MCF 10A (cell line): ENCODE measurements around the gene FICD. TPM values are rescaled to one million over a fixed set of nuclear protein-coding genes. Genes with fewer than 3 reads are reported as not detected.

ENCODE experiments used
- BruUV-seq: library from RNA; stranded (reverse); fragments of 400-500 nt; replicated peaks from 2 replicates; lab custom pipeline; 2021; lab: Mats Ljungman, UMichigan
- CTCF ChIA-PET: fragments of 300-600 bp; sonication (Branson Sonifier 250); formaldehyde crosslinking; extraction: SDS; loops from one replicate; lab custom pipeline; 2021; ENCODE audit warnings: antibody characterized with exemption, inconsistent platforms; lab: Yijun Ruan, JAX
- POLR2A ChIA-PET: fragments of 300-600, 350-650 bp; sonication (Branson Sonifier 250); formaldehyde crosslinking; extraction: SDS; loops from one replicate; lab custom pipeline; 2020; ENCODE audit warnings: antibody characterized with exemption, inconsistent platforms; lab: Yijun Ruan, JAX
- DNase-seq: peaks from one replicate; pipeline ENCODE4 v3.0.0-alpha.2; 2018; ENCODE audit not compliant: unreplicated experiment
- H3K27ac Mint-ChIP-seq: one replicate; pipeline ENCODE4 v1.8.0; 2022; ENCODE audit warnings: mild to moderate bottlenecking, low read depth, mixed read lengths; ENCODE audit not compliant: unreplicated experiment
- H3K27me3 Mint-ChIP-seq: one replicate; pipeline ENCODE4 v1.8.0; 2022; ENCODE audit warnings: mixed read lengths; ENCODE audit not compliant: insufficient read depth, unreplicated experiment
- H3K36me3 Mint-ChIP-seq: one replicate; pipeline ENCODE4 v1.8.0; 2022; ENCODE audit warnings: mild to moderate bottlenecking, moderate library complexity, mixed read lengths; ENCODE audit not compliant: insufficient read depth, unreplicated experiment
- H3K4me1 Mint-ChIP-seq: one replicate; pipeline ENCODE4 v1.8.0; 2022; ENCODE audit warnings: mixed read lengths; ENCODE audit not compliant: insufficient read depth, unreplicated experiment
- H3K4me3 Mint-ChIP-seq: one replicate; pipeline ENCODE4 v1.8.0; 2022; ENCODE audit warnings: mild to moderate bottlenecking, moderate library complexity, mixed read lengths; ENCODE audit not compliant: unreplicated experiment
- H3K9me3 Mint-ChIP-seq: one replicate; pipeline ENCODE4 v1.8.0; 2022; ENCODE audit warnings: mixed read lengths; ENCODE audit not compliant: unreplicated experiment
- CTCF ChIP-seq: fragments of 200-600 bp; IDR thresholded peaks from one replicate; pipeline ENCODE4 v1.8.0; 2022; ENCODE audit warnings: antibody characterized with exemption, mild to moderate bottlenecking; ENCODE audit not compliant: unreplicated experiment
- intact Hi-C: fragments of 100-400 bp; cut with micrococcal nuclease; formaldehyde crosslinking; loops from 2 replicates; pipeline ENCODE4 v1.14.1; 2022
- total RNA-seq: library from RNA; stranded (reverse); gene quantifications from 2 replicates; pipeline ENCODE4 v1.2.3, GENCODE V29; 2022

The FICD gene
- total RNA-seq, 1 experiment from 2014 or later: 15.2 TPM

DNA sequence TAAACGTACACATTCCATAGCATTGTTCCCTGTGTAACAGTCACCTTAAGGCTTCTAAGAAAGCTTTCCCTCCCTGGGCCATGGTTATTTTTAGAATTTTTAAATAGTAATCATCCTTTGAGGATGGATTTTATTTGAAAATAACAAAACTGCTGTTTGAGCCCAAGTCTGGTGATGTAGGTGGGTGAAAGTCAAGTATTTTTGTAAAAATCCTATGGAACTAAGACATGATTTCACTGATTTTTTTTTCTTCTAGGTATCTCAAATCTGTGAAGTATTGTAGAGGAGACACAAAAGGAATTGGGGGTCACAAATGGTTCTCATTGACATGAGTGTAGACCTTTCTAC lies 48.7 kb downstream of the FICD start:
- TF ChIP-seq CTCF: no peak
- Mint-ChIP-seq H3K36me3 (peaks cover 58% of the 10 kb centered on the region), H3K4me3 (peak overlapping the region; percentile 96), H3K9me3 (no peaks in the 10 kb centered on the region), H3K4me1 (peaks cover 19% of the 10 kb centered on the region), H3K27me3 (no peaks in the 10 kb centered on the region), H3K27ac (peak overlapping the region; percentile 79)
- POLR2A ChIA-PET: interaction anchor here (0.5 to 8.3 kb wide), 6 partner anchors 9 to 529 kb away, joined by 3 to 105 read pairs (median 4); partner anchors contain the start of gene ALKBH2
- intact Hi-C loops: loop anchor here (1.0 to 5.0 kb wide), 7 partner anchors 55 to 530 kb away; partner anchors contain the start of genes ALKBH2 and CORO1C
- CTCF ChIA-PET: interaction anchor here (0.7 to 14.4 kb wide), 24 partner anchors 14 to 645 kb away, joined by 3 to 274 read pairs (median 4); partner anchors contain the start of gene FICD
- BruUV-seq: TSS peak; percentile 40
- no peak for DNase-seq

DNA sequence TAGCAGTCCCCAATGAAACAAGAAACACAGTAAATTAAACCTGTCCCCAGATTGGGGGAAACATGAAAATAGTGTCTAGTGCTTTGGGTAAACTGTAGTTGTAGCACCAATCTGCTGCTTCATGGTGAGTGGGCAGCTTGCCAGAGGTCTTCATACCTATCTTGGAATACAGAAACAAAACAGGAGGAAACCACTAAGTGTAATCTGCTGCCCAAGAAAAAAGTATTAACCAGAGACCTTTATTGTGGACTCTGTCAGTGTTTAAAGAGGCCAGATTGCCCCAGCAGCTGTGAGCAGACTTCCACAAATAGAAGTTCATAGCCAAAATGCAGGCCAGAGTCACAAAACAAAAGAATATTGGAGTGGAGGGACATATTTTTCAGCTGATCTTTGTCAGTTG lies 49.6 kb downstream of the FICD start:
- no TSS peak for BruUV-seq
- intact Hi-C loops: loop anchor here (5.0 kb wide), 1 partner anchor 168 kb away; the partner anchor contains the start of gene CORO1C
- Mint-ChIP-seq H3K27me3 (no peaks in the 10 kb centered on the region), H3K4me3 (peak overlapping the region; percentile 96), H3K9me3 (no peaks in the 10 kb centered on the region), H3K27ac (no peak overlapping the region), H3K36me3 (peaks cover 60% of the 10 kb centered on the region), H3K4me1 (peaks cover 18% of the 10 kb centered on the region)
- TF ChIP-seq CTCF: no peak
- ChIA-PET CTCF (interaction anchor here (0.6 to 14.4 kb wide), 19 partner anchors 13 to 530 kb away, joined by 3 to 274 read pairs (median 4); partner anchors contain the start of gene FICD), POLR2A (interaction anchor here (0.8 to 8.3 kb wide), 6 partner anchors 9 to 530 kb away, joined by 3 to 105 read pairs (median 3); no protein-coding TSS in a partner anchor)
- DNase-seq: no peak

DNA sequence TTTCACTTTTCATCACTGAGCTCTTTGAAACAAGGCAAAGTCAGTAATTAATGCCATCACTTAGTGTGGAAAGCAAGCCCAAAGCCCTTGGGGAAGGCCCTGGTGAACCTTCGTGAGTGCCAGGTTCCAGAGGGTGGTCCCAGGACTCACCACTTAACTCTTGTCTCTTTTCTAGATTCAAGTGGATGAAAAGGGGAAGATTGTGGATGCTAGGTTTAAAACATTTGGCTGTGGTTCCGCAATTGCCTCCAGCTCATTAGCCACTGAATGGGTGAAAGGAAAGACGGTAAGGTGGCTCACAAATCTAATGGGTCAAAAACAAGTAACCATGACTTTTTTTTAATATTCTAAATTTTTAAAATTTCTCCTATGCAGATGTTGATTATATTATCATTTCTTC lies 50.1 kb downstream of the FICD start:
- POLR2A ChIA-PET: interaction anchor here (1.0 to 8.3 kb wide), 4 partner anchors 8 to 137 kb away, joined by 3 to 105 read pairs (median 3); no protein-coding TSS in a partner anchor
- CTCF ChIA-PET: interaction anchor here (0.6 to 14.4 kb wide), 14 partner anchors 13 to 529 kb away, joined by 3 to 274 read pairs (median 4); no protein-coding TSS in a partner anchor
- intact Hi-C loops: no loop called here
- Mint-ChIP-seq H3K27ac (no peak overlapping the region), H3K9me3 (no peaks in the 10 kb centered on the region), H3K4me3 (no peak overlapping the region), H3K36me3 (peaks cover 62% of the 10 kb centered on the region), H3K27me3 (no peaks in the 10 kb centered on the region), H3K4me1 (peaks cover 14% of the 10 kb centered on the region)
- DNase-seq: no peak
- TF ChIP-seq CTCF: no peak
- no TSS peak for BruUV-seq

DNA sequence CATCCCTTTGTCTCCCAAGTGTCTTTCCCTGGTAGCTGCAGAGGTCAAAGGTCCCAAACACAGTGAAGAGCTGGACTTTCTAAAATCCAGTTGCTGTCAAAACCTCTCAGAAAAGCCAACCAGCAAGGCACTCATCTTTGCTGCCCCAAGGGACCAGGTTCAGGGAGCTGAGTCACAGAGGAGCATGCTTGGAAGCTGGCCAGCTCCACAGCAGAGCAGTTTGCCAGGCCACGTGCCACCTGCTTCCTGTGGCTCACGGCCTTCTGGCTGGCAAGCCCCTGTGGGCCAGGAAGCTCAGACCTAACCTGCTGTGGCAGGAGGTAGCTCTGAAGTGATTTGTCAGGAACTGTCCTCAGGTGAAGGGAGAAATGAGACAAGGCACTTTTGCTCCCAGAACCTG lies 50.9 kb downstream of the FICD start:
- Mint-ChIP-seq H3K36me3 (peaks cover 66% of the 10 kb centered on the region), H3K27ac (no peak overlapping the region), H3K4me3 (peak overlapping the region; percentile 44), H3K27me3 (no peaks in the 10 kb centered on the region), H3K9me3 (no peaks in the 10 kb centered on the region), H3K4me1 (peaks cover 13% of the 10 kb centered on the region)
- TF ChIP-seq CTCF: no peak
- ChIA-PET POLR2A (interaction anchor here (0.7 to 8.3 kb wide), 5 partner anchors 16 to 528 kb away, joined by 3 to 105 read pairs (median 4); partner anchors contain the start of gene ALKBH2), CTCF (interaction anchor here (0.5 to 14.4 kb wide), 7 partner anchors 29 to 385 kb away, joined by 3 to 274 read pairs (median 3); no protein-coding TSS in a partner anchor)
- BruUV-seq: no TSS peak
- intact Hi-C loops: no loop called here
- peak; percentile 95 for DNase-seq
